ENCODE data around the gene TNRC18. TPM values are rescaled to one million over a fixed set of nuclear protein-coding genes. Genes with fewer than 3 reads are reported as not detected.
"Not testable (repeated sequence)": the region's sequence is repeated elsewhere in the genome, so short reads cannot be mapped to it uniquely, and the experiment has no call there.

TNRC18 gene
- polyA plus RNA-seq, 1 donor from 2014 or later: 23.6 TPM

DNA sequence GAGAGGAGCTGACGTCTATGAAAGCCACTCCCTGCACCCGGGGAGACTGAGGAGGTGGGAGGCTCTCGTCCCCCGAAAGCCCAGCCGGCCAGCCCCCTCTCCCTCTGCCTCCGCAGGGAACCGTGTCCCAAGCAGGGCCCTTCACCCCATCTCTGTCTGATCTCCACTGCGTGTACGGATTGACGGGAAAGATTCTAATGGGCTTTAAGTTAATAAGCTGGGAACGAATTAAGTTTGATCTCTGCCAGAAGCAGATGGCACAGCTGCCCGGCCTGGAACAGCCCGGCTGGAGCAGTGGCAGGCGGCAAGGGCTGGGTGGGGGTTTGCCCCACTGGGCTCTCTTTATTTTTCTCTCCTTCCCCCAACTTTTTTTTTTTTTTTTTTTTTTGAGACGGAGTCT, 147.0 kb downstream of the TNRC18 start:
- Histone ChIP-seq H4K20me1 (ENCODE audit: insufficient read depth) (no peaks in the 10 kb centered on the region), H3K9me3 (ENCODE audit: low read length) (no peaks in the 10 kb centered on the region)
- TF ChIP-seq EP300 (conservative IDR thresholded peaks at IDR 0.05; ENCODE audit: poor library complexity, severe bottlenecking) (no peak), TAF1 (IDR thresholded peaks at IDR 0.05; ENCODE audit: low read depth) (no peak), SMC3 (conservative IDR thresholded peaks at IDR 0.05; ENCODE audit: poor library complexity) (no peak), RAD21 (conservative IDR thresholded peaks at IDR 0.05) (no peak), EZH2 (IDR thresholded peaks at IDR 0.05; ENCODE audit: borderline replicate concordance, insufficient read depth, low read length, poor library complexity, severe bottlenecking) (no peak), POLR2AphosphoS5 (IDR thresholded peaks at IDR 0.05) (no peak)
- TF ChIP-seq, protein P1, sequence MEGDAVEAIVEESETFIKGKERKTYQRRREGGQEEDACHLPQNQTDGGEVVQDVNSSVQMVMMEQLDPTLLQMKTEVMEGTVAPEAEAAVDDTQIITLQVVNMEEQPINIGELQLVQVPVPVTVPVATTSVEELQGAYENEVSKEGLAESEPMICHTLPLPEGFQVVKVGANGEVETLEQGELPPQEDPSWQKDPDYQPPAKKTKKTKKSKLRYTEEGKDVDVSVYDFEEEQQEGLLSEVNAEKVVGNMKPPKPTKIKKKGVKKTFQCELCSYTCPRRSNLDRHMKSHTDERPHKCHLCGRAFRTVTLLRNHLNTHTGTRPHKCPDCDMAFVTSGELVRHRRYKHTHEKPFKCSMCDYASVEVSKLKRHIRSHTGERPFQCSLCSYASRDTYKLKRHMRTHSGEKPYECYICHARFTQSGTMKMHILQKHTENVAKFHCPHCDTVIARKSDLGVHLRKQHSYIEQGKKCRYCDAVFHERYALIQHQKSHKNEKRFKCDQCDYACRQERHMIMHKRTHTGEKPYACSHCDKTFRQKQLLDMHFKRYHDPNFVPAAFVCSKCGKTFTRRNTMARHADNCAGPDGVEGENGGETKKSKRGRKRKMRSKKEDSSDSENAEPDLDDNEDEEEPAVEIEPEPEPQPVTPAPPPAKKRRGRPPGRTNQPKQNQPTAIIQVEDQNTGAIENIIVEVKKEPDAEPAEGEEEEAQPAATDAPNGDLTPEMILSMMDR (IDR thresholded peaks at IDR 0.05; ENCODE audit: poor library complexity, severe bottlenecking): no peak
- TF ChIP-seq, protein P2, sequence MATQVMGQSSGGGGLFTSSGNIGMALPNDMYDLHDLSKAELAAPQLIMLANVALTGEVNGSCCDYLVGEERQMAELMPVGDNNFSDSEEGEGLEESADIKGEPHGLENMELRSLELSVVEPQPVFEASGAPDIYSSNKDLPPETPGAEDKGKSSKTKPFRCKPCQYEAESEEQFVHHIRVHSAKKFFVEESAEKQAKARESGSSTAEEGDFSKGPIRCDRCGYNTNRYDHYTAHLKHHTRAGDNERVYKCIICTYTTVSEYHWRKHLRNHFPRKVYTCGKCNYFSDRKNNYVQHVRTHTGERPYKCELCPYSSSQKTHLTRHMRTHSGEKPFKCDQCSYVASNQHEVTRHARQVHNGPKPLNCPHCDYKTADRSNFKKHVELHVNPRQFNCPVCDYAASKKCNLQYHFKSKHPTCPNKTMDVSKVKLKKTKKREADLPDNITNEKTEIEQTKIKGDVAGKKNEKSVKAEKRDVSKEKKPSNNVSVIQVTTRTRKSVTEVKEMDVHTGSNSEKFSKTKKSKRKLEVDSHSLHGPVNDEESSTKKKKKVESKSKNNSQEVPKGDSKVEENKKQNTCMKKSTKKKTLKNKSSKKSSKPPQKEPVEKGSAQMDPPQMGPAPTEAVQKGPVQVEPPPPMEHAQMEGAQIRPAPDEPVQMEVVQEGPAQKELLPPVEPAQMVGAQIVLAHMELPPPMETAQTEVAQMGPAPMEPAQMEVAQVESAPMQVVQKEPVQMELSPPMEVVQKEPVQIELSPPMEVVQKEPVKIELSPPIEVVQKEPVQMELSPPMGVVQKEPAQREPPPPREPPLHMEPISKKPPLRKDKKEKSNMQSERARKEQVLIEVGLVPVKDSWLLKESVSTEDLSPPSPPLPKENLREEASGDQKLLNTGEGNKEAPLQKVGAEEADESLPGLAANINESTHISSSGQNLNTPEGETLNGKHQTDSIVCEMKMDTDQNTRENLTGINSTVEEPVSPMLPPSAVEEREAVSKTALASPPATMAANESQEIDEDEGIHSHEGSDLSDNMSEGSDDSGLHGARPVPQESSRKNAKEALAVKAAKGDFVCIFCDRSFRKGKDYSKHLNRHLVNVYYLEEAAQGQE (IDR thresholded peaks at IDR 0.05; ENCODE audit: borderline replicate concordance): no peak

DNA sequence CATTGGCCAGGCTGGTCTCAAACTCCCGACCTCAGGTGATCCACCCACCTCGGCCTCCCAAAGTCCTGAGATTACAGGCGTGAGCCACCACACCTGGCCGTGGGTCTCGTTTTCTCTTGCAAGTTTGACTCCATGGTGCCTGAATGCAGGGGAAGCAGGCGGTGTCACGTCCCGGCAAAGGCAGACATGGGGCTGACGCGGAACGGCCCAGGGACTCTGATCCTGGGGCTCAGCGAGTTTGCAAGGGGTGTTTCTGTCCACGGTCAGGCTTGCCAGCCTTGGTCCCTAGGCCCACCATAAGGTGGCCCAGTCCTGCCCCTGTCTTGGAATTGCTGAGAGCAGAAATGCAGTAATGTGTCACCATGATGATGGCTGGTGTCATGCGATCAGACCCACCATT, 147.5 kb downstream of the TNRC18 start:
- not testable (repeated sequence) for H3K36me3 ChIP-seq (ENCODE audit: insufficient read depth, low read length)

More for the DNA sequence above, 147.0 kb downstream of the TNRC18 start:
- H3F3A ChIP-seq (ENCODE audit: insufficient read depth, low read length, poor library complexity, severe bottlenecking): no peaks in the 10 kb centered on the region
- no peaks in the 10 kb centered on the region for H3K9me2 ChIP-seq (ENCODE audit: insufficient read depth, low read length)
- H3K4me3 ChIP-seq (ENCODE audit: low read length): no peak overlapping the region
- no peaks in the 10 kb centered on the region for H3K36me3 ChIP-seq (ENCODE audit: insufficient read depth, low read length)
- no peak overlapping the region for H3K27ac ChIP-seq (ENCODE audit: low read length)
- no peak overlapping the region for H2AFZ ChIP-seq (ENCODE audit: low read depth, low read length)
- H3K79me2 ChIP-seq (replicated peaks; ENCODE audit: insufficient read depth, low read length): no peaks in the 10 kb centered on the region
- H3K9ac ChIP-seq (ENCODE audit: low read length): no peak overlapping the region
- H3K27me3 ChIP-seq (ENCODE audit: insufficient read depth, low read depth, low read length): no peaks in the 10 kb centered on the region
- no peak overlapping the region for H3K4me2 ChIP-seq (ENCODE audit: low read length)

DNA sequence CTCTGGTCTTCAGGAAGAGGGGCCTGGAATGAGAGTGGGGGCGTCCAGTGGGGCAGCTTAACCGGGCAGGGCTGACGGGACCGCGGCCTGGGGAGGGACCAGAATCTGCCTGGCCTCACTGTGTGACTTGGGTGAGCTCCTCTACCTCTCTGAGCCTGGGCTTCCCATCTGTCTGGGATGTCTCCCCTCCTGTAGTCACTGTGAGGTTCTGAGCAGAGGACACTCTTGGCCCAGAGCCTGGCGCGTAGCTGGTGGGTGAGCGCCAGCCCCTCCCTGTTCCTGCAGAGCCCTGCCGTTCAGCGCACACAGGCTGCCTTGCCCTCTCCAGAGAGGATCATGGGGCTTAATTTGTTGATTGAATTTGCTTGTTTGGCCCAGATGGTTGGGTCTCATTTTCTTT, 148.1 kb downstream of the TNRC18 start:
- H3K9me2 ChIP-seq (ENCODE audit: insufficient read depth, low read length); H3F3A ChIP-seq (ENCODE audit: insufficient read depth, low read length, poor library complexity, severe bottlenecking); H3K27ac ChIP-seq (ENCODE audit: low read length); H4K20me1 ChIP-seq (ENCODE audit: insufficient read depth); H2AFZ ChIP-seq (ENCODE audit: low read depth, low read length); H3K9ac ChIP-seq (ENCODE audit: low read length); H3K79me2 ChIP-seq (replicated peaks; ENCODE audit: insufficient read depth, low read length); H3K4me2 ChIP-seq (ENCODE audit: low read length); H3K36me3 ChIP-seq (ENCODE audit: insufficient read depth, low read length); H3K4me3 ChIP-seq (ENCODE audit: low read length); H3K27me3 ChIP-seq (ENCODE audit: insufficient read depth, low read depth, low read length); H3K9me3 ChIP-seq (ENCODE audit: low read length): not testable (repeated sequence)

More for the DNA sequence above, 147.5 kb downstream of the TNRC18 start:
- H2AFZ ChIP-seq (ENCODE audit: low read depth, low read length); H3K9ac ChIP-seq (ENCODE audit: low read length); H4K20me1 ChIP-seq (ENCODE audit: insufficient read depth); H3K9me3 ChIP-seq (ENCODE audit: low read length); H3K9me2 ChIP-seq (ENCODE audit: insufficient read depth, low read length); H3K4me3 ChIP-seq (ENCODE audit: low read length); H3K27me3 ChIP-seq (ENCODE audit: insufficient read depth, low read depth, low read length); H3F3A ChIP-seq (ENCODE audit: insufficient read depth, low read length, poor library complexity, severe bottlenecking); H3K79me2 ChIP-seq (replicated peaks; ENCODE audit: insufficient read depth, low read length); H3K4me2 ChIP-seq (ENCODE audit: low read length); H3K27ac ChIP-seq (ENCODE audit: low read length): not testable (repeated sequence)

DNA sequence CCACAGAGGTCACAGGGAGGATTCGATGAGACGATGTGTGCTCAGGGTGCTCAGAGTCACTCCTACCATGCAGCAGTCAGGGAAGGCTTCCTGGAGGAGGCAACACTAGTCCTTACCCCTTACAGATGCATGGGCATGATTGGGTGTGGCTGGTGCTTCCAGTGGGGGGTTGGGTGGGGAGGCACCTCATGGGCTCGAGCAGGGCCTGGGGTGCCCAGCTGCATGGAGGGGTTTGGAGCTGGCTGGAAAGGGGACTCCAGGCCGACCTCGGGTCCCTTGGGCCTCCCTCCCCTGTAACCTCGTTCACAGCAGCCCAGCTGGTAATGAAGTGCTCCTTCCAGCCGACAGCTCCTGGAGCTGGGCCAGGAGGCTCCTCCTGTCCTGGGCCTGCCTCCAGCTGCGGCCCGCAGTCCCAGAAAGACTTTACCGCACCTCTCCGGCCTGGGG, 148.6 kb downstream of the TNRC18 start:
- not testable (repeated sequence) for H3K36me3 ChIP-seq (ENCODE audit: insufficient read depth, low read length); H3K4me2 ChIP-seq (ENCODE audit: low read length); H4K20me1 ChIP-seq (ENCODE audit: insufficient read depth); H3K9me3 ChIP-seq (ENCODE audit: low read length); H3F3A ChIP-seq (ENCODE audit: insufficient read depth, low read length, poor library complexity, severe bottlenecking); H2AFZ ChIP-seq (ENCODE audit: low read depth, low read length); H3K9me2 ChIP-seq (ENCODE audit: insufficient read depth, low read length); H3K27me3 ChIP-seq (ENCODE audit: insufficient read depth, low read depth, low read length); H3K9ac ChIP-seq (ENCODE audit: low read length); H3K4me3 ChIP-seq (ENCODE audit: low read length); H3K27ac ChIP-seq (ENCODE audit: low read length); H3K79me2 ChIP-seq (replicated peaks; ENCODE audit: insufficient read depth, low read length)
